CD4-positive, CD25-positive, alpha-beta regulatory T cell (primary cell): ENCODE results near the gene LIN7B. TPM values are rescaled to one million over a fixed set of nuclear protein-coding genes. Genes with fewer than 3 reads are reported as not detected.
"Not testable (repeated sequence)": the region's sequence is repeated elsewhere in the genome, so short reads cannot be mapped to it uniquely, and the experiment has no call there.

Source experiments
- ATAC-seq, 2 donors: fragments of 150-1000 bp; cut with Tn5 transposase; one replicate each; pipeline ENCODE4 v1.10.0; 2021; ENCODE audit warnings: low read depth in 2 of 2, moderate number of reproducible peaks in 2 of 2, moderate library complexity in 1 of 2
- DNase-seq, 3 donors: peaks; one replicate each; pipeline versions ENCODE4 v3.0.0 to v3.0.0-alpha.2; 2012 to 2022; ENCODE audit warnings: mixed read lengths in 1 of 3
- H3K27ac ChIP-seq: one replicate; pipeline ENCODE4 v1.7.0; 2013; ENCODE audit warnings: mild to moderate bottlenecking, low read length; ENCODE audit not compliant: insufficient read depth, poor library complexity, severe bottlenecking
- H3K27me3 ChIP-seq: one replicate; pipeline ENCODE4 v1.7.0; 2013; ENCODE audit warnings: low read length; ENCODE audit not compliant: control insufficient read depth, insufficient read depth
- H3K36me3 ChIP-seq: one replicate; pipeline ENCODE4 v1.7.0; 2013; ENCODE audit warnings: mild to moderate bottlenecking, low read length, moderate library complexity; ENCODE audit not compliant: control insufficient read depth, insufficient read depth
- H3K4me1 ChIP-seq: 2 replicates; pipeline ENCODE4 v1.7.0; 2013; ENCODE audit warnings: mild to moderate bottlenecking, low read length; ENCODE audit not compliant: insufficient read depth, control insufficient read depth, poor library complexity, severe bottlenecking
- H3K4me3 ChIP-seq: one replicate; pipeline ENCODE4 v1.7.0; 2013; ENCODE audit warnings: low read depth, mild to moderate bottlenecking, low read length, moderate library complexity
- H3K9me3 ChIP-seq, 2 experiments: 1 replicate in 1 of 2; 2 replicates in 1 of 2; pipeline ENCODE4 v1.7.0; 2013; ENCODE audit warnings: low read length in 2 of 2, mild to moderate bottlenecking in 1 of 2, moderate library complexity in 1 of 2; ENCODE audit not compliant: control insufficient read depth in 2 of 2
- H3K27ac Mint-ChIP-seq, 3 donors: one replicate each; pipeline ENCODE4 v1.8.0; 2020 to 2022; ENCODE audit warnings: mild to moderate bottlenecking in 3 of 3, mixed read lengths in 3 of 3, moderate library complexity in 2 of 3
- H3K27me3 Mint-ChIP-seq: one replicate; pipeline ENCODE4 v1.8.0; 2022; ENCODE audit warnings: mild to moderate bottlenecking, mixed read lengths
- H3K36me3 Mint-ChIP-seq: one replicate; pipeline ENCODE4 v1.8.0; 2020; ENCODE audit warnings: mixed read lengths
- H3K4me1 Mint-ChIP-seq, 4 donors: one replicate each; pipeline ENCODE4 v1.8.0; 2020 to 2022; ENCODE audit warnings: mixed read lengths in 4 of 4, mild to moderate bottlenecking in 1 of 4
- H3K4me3 Mint-ChIP-seq, 4 donors: one replicate each; pipeline ENCODE4 v1.8.0; 2020 to 2022; ENCODE audit warnings: mild to moderate bottlenecking in 4 of 4, mixed read lengths in 4 of 4, moderate library complexity in 3 of 4
- H3K9me3 Mint-ChIP-seq, 7 donors: one replicate each; pipeline ENCODE4 v1.8.0; 2020 to 2022; ENCODE audit warnings: mixed read lengths in 7 of 7, mild to moderate bottlenecking in 3 of 7, moderate library complexity in 2 of 7
- polyA plus RNA-seq, 4 donors: library from polyadenylated mRNA; unstranded; fragments of 300-500 nt; fragmentation: Illumina TruSeq; gene quantifications; one replicate each; pipeline ENCODE4 v1.2.3, GENCODE V29; 2021
- total RNA-seq: library from RNA; stranded (reverse); gene quantifications from one replicate; pipeline ENCODE4 v1.2.3, GENCODE V29; 2022

LIN7B gene
- total and polyA plus RNA-seq, 5 donors from 2014 or later, result 2.6 to 5.5 (median 4.4) TPM

DNA sequence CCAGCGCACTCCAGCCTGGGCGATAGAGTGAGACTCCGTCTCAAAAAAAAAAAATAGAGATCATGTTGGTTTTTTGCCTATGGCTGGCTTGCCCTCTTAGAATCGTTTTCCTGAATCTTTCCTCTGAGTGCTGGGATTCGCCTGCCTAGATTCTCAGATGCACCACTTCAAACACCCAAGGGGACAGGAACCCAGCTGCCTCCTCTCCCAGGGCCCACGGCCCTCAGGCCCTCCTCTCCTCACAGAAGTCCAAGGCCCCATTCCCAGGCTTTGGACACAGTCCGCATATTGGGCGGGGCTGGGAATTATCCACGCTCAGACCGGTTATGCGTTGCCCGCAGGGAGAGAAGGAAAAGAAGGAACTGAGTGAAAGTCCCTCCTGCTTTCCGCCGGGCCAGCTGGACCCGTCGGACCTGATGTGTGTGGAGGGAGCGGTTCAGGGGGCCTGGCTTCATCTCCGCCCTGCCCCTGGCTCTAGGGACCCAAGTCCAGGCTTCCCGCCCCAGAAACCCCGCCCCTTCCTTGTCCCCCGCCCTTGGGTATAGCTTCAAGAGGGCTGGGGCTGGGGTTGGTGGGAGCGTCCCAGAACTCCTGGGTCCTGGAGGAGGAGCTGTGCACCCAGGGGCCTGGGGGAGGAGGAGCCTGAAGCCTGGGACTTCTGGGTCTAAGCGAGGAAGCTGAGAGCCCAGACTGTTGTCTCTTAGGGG is 11.0 kb downstream of the LIN7B start:
- H3K36me3 ChIP-seq, result no peaks in the 10 kb centered on the region
- no peak for ATAC-seq
- Mint-ChIP-seq H3K4me1 (peaks cover 0 to 30% (median 16%) of the 10 kb centered on the region in 4 donors), H3K9me3 (peaks cover 0 to 3% (median 0%) of the 10 kb centered on the region in 7 donors), H3K27me3 (peaks cover 36% of the 10 kb centered on the region), H3K27ac (peak overlapping the region in 1 of 3 donors; percentile 48), H3K36me3 (no peaks in the 10 kb centered on the region), H3K4me3 (no peak overlapping the region)
- DNase-seq, result no peak
- H3K27me3 ChIP-seq, result no peaks in the 10 kb centered on the region
- no peaks in the 10 kb centered on the region for H3K9me3 ChIP-seq
- H3K4me1 ChIP-seq, result peaks cover 14% of the 10 kb centered on the region
- H3K4me3 ChIP-seq, result no peak overlapping the region
- no peak overlapping the region for H3K27ac ChIP-seq

- Histone ChIP-seq H3K27me3 (no peaks in the 10 kb centered on the region), H3K4me1 (peaks cover 12% of the 10 kb centered on the region), H3K27ac (no peak overlapping the region), H3K9me3 (no peaks in the 10 kb centered on the region), H3K36me3 (no peaks in the 10 kb centered on the region), H3K4me3 (no peak overlapping the region)
- Mint-ChIP-seq H3K27ac (peak overlapping the region in 1 of 3 donors; percentile 71), H3K4me1 (peaks cover 0 to 22% (median 9%) of the 10 kb centered on the region in 4 donors), H3K4me3 (peak overlapping the region in 2 of 4 donors; percentile 21 to 48), H3K27me3 (peaks cover 27% of the 10 kb centered on the region), H3K36me3 (no peaks in the 10 kb centered on the region), H3K9me3 (peaks cover 0 to 3% (median 0%) of the 10 kb centered on the region in 7 donors)
- ATAC-seq (no peak), DNase-seq (no peak)
These were observed 12.4 kb downstream of the LIN7B start for GRCh38 chr19:49126575-49126974.

GRCh38 chr19:49127225-49127624 is 13.1 kb downstream of the LIN7B start:
- H3K4me1 ChIP-seq, result peaks cover 12% of the 10 kb centered on the region
- H3K36me3 ChIP-seq, ATAC-seq, H3K4me3 ChIP-seq, H3K27ac Mint-ChIP-seq, H3K9me3 ChIP-seq, DNase-seq, H3K27me3 ChIP-seq, H3K9me3 Mint-ChIP-seq, H3K27ac ChIP-seq, H3K36me3 Mint-ChIP-seq: not testable (repeated sequence)
- Mint-ChIP-seq H3K4me1 (peaks cover 0 to 22% (median 9%) of the 10 kb centered on the region in 4 donors), H3K27me3 (peaks cover 26% of the 10 kb centered on the region), H3K4me3 (peak overlapping the region; percentile 44 to 92 (median 69))

- Mint-ChIP-seq H3K9me3 (peaks cover 0 to 3% (median 0%) of the 10 kb centered on the region in 7 donors), H3K36me3 (no peaks in the 10 kb centered on the region), H3K27ac (peak overlapping the region in 2 of 3 donors; percentile 78 to 94), H3K4me1 (peaks cover 0 to 26% (median 8%) of the 10 kb centered on the region in 4 donors), H3K4me3 (peak overlapping the region; percentile 59 to 92 (median 84)), H3K27me3 (peaks cover 20% of the 10 kb centered on the region)
- peak; percentile 93 to 95 for ATAC-seq
- Histone ChIP-seq H3K27ac (peak overlapping the region; percentile 23), H3K27me3 (no peaks in the 10 kb centered on the region), H3K9me3 (no peaks in the 10 kb centered on the region), H3K4me3 (peak overlapping the region; percentile 58), H3K4me1 (peaks cover 12% of the 10 kb centered on the region), H3K36me3 (no peaks in the 10 kb centered on the region)
- DNase-seq, result peak; percentile 89 to 96 (median 95)
These were observed 13.7 kb downstream of the LIN7B start for GRCh38 chr19:49127674-49128544.

DNA sequence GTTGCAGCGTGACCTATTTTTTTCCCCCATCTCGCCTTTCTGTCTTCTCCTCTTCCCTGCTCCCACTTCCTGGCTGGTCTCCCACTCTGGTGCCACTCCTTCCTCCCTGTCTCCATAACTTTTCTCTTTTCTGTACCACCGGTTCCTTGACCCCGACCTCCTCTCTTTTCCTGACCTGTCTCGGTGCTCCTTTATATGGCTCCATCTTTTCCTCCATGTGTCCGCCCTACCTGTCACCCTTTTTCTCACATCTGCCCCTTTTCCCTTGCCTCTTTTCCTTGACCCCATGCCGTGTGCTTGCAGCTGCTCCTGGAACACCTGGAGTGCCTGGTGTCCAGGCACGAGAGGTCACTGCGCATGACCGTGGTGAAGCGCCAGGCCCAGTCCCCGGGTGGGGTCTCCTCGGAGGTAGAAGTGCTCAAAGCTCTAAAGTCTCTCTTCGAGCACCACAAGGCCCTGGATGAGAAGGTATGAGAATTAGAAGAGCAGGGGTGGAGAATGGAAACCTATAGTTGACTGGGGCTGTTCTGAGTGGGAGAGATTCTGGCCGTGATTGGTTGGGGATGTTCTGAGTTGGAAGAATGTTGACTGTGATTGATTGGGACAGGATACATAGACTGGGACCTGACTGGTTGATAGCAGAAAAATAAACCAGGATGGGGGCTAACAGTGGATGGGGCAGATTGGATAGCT is 14.5 kb downstream of the LIN7B start:
- DNase-seq (no peak), ATAC-seq (no peak)
- no peaks in the 10 kb centered on the region for H3K9me3 ChIP-seq
- H3K4me1 Mint-ChIP-seq, result peaks cover 0 to 28% (median 8%) of the 10 kb centered on the region in 4 donors
- no peak overlapping the region for H3K4me3 ChIP-seq
- H3K36me3 Mint-ChIP-seq, result no peaks in the 10 kb centered on the region
- peaks cover 18% of the 10 kb centered on the region for H3K4me1 ChIP-seq
- H3K36me3 ChIP-seq, result no peaks in the 10 kb centered on the region
- peak overlapping the region in 2 of 3 donors; percentile 77 to 78 for H3K27ac Mint-ChIP-seq
- peak overlapping the region; percentile 56 to 92 (median 84) for H3K4me3 Mint-ChIP-seq
- peaks cover 0 to 3% (median 0%) of the 10 kb centered on the region in 7 donors for H3K9me3 Mint-ChIP-seq
- peaks cover 16% of the 10 kb centered on the region for H3K27me3 Mint-ChIP-seq
- H3K27me3 ChIP-seq, result no peaks in the 10 kb centered on the region
- H3K27ac ChIP-seq, result no peak overlapping the region

GRCh38 chr19:49129238-49129583 is 15.0 kb downstream of the LIN7B start:
- peak overlapping the region in 1 of 3 donors; percentile 2 for H3K27ac Mint-ChIP-seq
- DNase-seq (no peak), ATAC-seq (no peak)
- no peaks in the 10 kb centered on the region for H3K9me3 ChIP-seq
- H3K36me3 ChIP-seq, result no peaks in the 10 kb centered on the region
- peak overlapping the region in 3 of 4 donors; percentile 72 to 89 (median 80) for H3K4me3 Mint-ChIP-seq
- peaks cover 0 to 3% (median 0%) of the 10 kb centered on the region in 7 donors for H3K9me3 Mint-ChIP-seq
- no peaks in the 10 kb centered on the region for H3K36me3 Mint-ChIP-seq
- peaks cover 20% of the 10 kb centered on the region for H3K27me3 Mint-ChIP-seq
- H3K4me1 ChIP-seq, result peaks cover 23% of the 10 kb centered on the region
- no peak overlapping the region for H3K27ac ChIP-seq
- no peak overlapping the region for H3K4me3 ChIP-seq
- H3K4me1 Mint-ChIP-seq, result peaks cover 0 to 30% (median 8%) of the 10 kb centered on the region in 4 donors
- peaks cover 3% of the 10 kb centered on the region for H3K27me3 ChIP-seq

GRCh38 chr19:49130325-49130724 is 16.2 kb downstream of the LIN7B start:
- Mint-ChIP-seq H3K27me3 (peaks cover 20% of the 10 kb centered on the region), H3K4me1 (peaks cover 0 to 30% (median 8%) of the 10 kb centered on the region in 4 donors), H3K9me3 (peaks cover 0 to 3% (median 0%) of the 10 kb centered on the region in 7 donors), H3K4me3 (no peak overlapping the region), H3K36me3 (no peaks in the 10 kb centered on the region), H3K27ac (no peak overlapping the region)
- Histone ChIP-seq H3K36me3 (no peaks in the 10 kb centered on the region), H3K4me3 (no peak overlapping the region), H3K27me3 (peaks cover 4% of the 10 kb centered on the region), H3K27ac (no peak overlapping the region), H3K4me1 (peaks cover 23% of the 10 kb centered on the region), H3K9me3 (no peaks in the 10 kb centered on the region)
- DNase-seq (no peak), ATAC-seq (no peak)
